ENCODE measurements around the gene PARD3B. TPM values are rescaled to one million over a fixed set of nuclear protein-coding genes. Genes with fewer than 3 reads are reported as not detected.

The PARD3B gene
- total RNA-seq, 2 donors from 2014 or later, result 15.0 to 17.8 TPM

GRCh38 chr2:205107810-205108209 is 562.5 kb downstream of the PARD3B start:
- WGBS, 2 donors, result 71 to 86% methylated on average over 2 of the region's 2 CpGs
- intact Hi-C loops (cut with DNase I), result no loop called here
- no peaks in the 10 kb centered on the region for H3K4me1 ChIP-seq
- DNase-seq (no peak), ATAC-seq (no peak)
- H3K27ac ChIP-seq, result no peak overlapping the region
- TF ChIP-seq POLR2A (IDR thresholded peaks at IDR 0.05), result no peak
- TF ChIP-seq, protein P1, sequence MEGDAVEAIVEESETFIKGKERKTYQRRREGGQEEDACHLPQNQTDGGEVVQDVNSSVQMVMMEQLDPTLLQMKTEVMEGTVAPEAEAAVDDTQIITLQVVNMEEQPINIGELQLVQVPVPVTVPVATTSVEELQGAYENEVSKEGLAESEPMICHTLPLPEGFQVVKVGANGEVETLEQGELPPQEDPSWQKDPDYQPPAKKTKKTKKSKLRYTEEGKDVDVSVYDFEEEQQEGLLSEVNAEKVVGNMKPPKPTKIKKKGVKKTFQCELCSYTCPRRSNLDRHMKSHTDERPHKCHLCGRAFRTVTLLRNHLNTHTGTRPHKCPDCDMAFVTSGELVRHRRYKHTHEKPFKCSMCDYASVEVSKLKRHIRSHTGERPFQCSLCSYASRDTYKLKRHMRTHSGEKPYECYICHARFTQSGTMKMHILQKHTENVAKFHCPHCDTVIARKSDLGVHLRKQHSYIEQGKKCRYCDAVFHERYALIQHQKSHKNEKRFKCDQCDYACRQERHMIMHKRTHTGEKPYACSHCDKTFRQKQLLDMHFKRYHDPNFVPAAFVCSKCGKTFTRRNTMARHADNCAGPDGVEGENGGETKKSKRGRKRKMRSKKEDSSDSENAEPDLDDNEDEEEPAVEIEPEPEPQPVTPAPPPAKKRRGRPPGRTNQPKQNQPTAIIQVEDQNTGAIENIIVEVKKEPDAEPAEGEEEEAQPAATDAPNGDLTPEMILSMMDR (IDR thresholded peaks at IDR 0.05), result no peak
- H3K27me3 ChIP-seq, result no peaks in the 10 kb centered on the region
- no peak overlapping the region for H3K4me3 ChIP-seq
- no peaks in the 10 kb centered on the region for H3K9me3 ChIP-seq
- H3K36me3 ChIP-seq (replicated peaks in 1 of 2; ENCODE audit: insufficient read depth in 1 of 2, low read depth in 2 of 2), result no peaks in the 10 kb centered on the region

- 92 to 96% methylated on average over 2 of the region's 2 CpGs for WGBS, 2 donors
- intact Hi-C loops (cut with DNase I), result no loop called here
Observed at GRCh38 chr2:205115511-205115910, 570.2 kb downstream of the PARD3B start.

GRCh38 chr2:205117125-205117524 is 571.9 kb downstream of the PARD3B start:
- H3K4me1 ChIP-seq, result no peaks in the 10 kb centered on the region
- intact Hi-C loops (cut with DNase I), result no loop called here
- H3K27me3 ChIP-seq, result no peaks in the 10 kb centered on the region
- no peaks in the 10 kb centered on the region for H3K9me3 ChIP-seq
- H3K36me3 ChIP-seq (replicated peaks in 1 of 2; ENCODE audit: insufficient read depth in 1 of 2, low read depth in 2 of 2), result no peaks in the 10 kb centered on the region
- no peak for ATAC-seq
- H3K4me3 ChIP-seq, result no peak overlapping the region
- TF ChIP-seq, protein P1 (IDR thresholded peaks at IDR 0.05), result no peak
- TF ChIP-seq POLR2A (IDR thresholded peaks at IDR 0.05), result no peak
- no peak for DNase-seq
- WGBS, 2 donors, result 83 to 94% methylated on average over 2 of the region's 2 CpGs
- H3K27ac ChIP-seq, result no peak overlapping the region

More at GRCh38 chr2:205115511-205115910, 570.2 kb downstream of the PARD3B start:
- H3K36me3 ChIP-seq (replicated peaks in 1 of 2; ENCODE audit: insufficient read depth in 1 of 2, low read depth in 2 of 2), result no peaks in the 10 kb centered on the region
- no peaks in the 10 kb centered on the region for H3K9me3 ChIP-seq
- no peak for ATAC-seq
- H3K27me3 ChIP-seq, result no peaks in the 10 kb centered on the region
- H3K27ac ChIP-seq, result no peak overlapping the region
- TF ChIP-seq, protein P1 (IDR thresholded peaks at IDR 0.05), result no peak
- TF ChIP-seq POLR2A (IDR thresholded peaks at IDR 0.05), result no peak
- no peaks in the 10 kb centered on the region for H3K4me1 ChIP-seq
- no peak overlapping the region for H3K4me3 ChIP-seq
- DNase-seq, result no peak

DNA sequence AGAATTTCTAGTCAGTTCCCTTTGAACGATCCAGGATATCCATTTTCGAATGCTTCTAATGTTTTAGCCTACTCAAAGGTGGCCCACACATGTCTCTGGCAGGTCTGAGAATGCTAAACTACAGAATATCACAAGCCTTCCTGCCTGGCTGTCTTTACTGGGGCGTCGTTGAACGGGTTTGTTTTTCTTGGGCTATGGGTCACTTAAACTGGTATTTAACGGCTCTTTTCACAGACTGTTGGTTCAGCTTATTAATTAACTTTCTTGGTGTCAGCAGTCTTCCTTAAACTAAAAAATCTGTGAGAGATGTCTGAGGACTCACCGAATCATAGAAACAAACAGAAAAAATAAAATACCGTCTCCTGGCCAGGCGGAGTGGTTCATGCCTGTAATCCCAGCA is 573.9 kb downstream of the PARD3B start:
- no peaks in the 10 kb centered on the region for H3K27me3 ChIP-seq
- intact Hi-C loops (cut with DNase I), result no loop called here
- H3K27ac ChIP-seq, result no peak overlapping the region
- no peak for ATAC-seq
- no peaks in the 10 kb centered on the region for H3K4me1 ChIP-seq
- WGBS, 2 donors, result 85 to 92% methylated on average over 9 of the region's 9 CpGs
- H3K9me3 ChIP-seq, result no peaks in the 10 kb centered on the region
- no peak for TF ChIP-seq POLR2A (IDR thresholded peaks at IDR 0.05)
- TF ChIP-seq, protein P1 (IDR thresholded peaks at IDR 0.05), result no peak
- no peaks in the 10 kb centered on the region for H3K36me3 ChIP-seq (replicated peaks in 1 of 2; ENCODE audit: insufficient read depth in 1 of 2, low read depth in 2 of 2)
- DNase-seq, result no peak
- no peak overlapping the region for H3K4me3 ChIP-seq

GRCh38 chr2:205128726-205129125 is 583.5 kb downstream of the PARD3B start:
- no peak for ATAC-seq
- intact Hi-C loops (cut with DNase I), result no loop called here
- no peak overlapping the region for H3K4me3 ChIP-seq
- no peaks in the 10 kb centered on the region for H3K4me1 ChIP-seq
- no peak overlapping the region for H3K27ac ChIP-seq
- no peak for TF ChIP-seq POLR2A (IDR thresholded peaks at IDR 0.05)
- TF ChIP-seq, protein P1 (IDR thresholded peaks at IDR 0.05), result no peak
- H3K36me3 ChIP-seq (replicated peaks in 1 of 2; ENCODE audit: insufficient read depth in 1 of 2, low read depth in 2 of 2), result no peaks in the 10 kb centered on the region
- H3K27me3 ChIP-seq, result no peaks in the 10 kb centered on the region
- no peak for DNase-seq
- H3K9me3 ChIP-seq, result no peaks in the 10 kb centered on the region
